ENCODE results near the gene RPN1.

GRCh38 chr3:128621234-128621633, 29.4 kb downstream of the RPN1 start:
- no peak for TF ChIP-seq CTCF (IDR thresholded peaks at IDR 0.05; ENCODE audit: poor library complexity)
- no peak for TF ChIP-seq EZH2 (IDR thresholded peaks at IDR 0.05; ENCODE audit: borderline replicate concordance)
- no peak for TF ChIP-seq EZH2phosphoT487 (IDR thresholded peaks at IDR 0.05; ENCODE audit: low read depth, severe bottlenecking, unreplicated experiment)
